ENCODE results near the gene ROR1. TPM values are rescaled to one million over a fixed set of nuclear protein-coding genes. Genes with fewer than 3 reads are reported as not detected.

Gene ROR1
- total RNA-seq, 6 experiments from 2014 or later, result 0.04 to 0.58 (median 0.37) TPM

GRCh38 chr1:63929106-63929478 lies 155.3 kb downstream of the ROR1 start:
- intact Hi-C loops (cut with DNase I), result no loop called here
- TF ChIP-seq POLR2A (IDR thresholded peaks at IDR 0.05) (no peak), CTCF (IDR thresholded peaks at IDR 0.05) (no peak)
- Histone ChIP-seq H3K4me1 (no peaks in the 10 kb centered on the region), H3K9me3 (no peaks in the 10 kb centered on the region), H3K27ac (no peak overlapping the region), H3K36me3 (no peaks in the 10 kb centered on the region), H3K27me3 (no peaks in the 10 kb centered on the region), H3K4me3 (no peak overlapping the region)
- WGBS (ENCODE audit: insufficient coverage, low coverage, low lambda C conversion rate, missing lambda C conversion rate), result 74% methylated on average over 2 of the region's 3 CpGs
- DNase-seq (no peak), ATAC-seq (no peak)

GRCh38 chr1:63931468-63931867 lies 157.7 kb downstream of the ROR1 start:
- Histone ChIP-seq H3K4me3 (no peak overlapping the region), H3K36me3 (no peaks in the 10 kb centered on the region), H3K4me1 (no peaks in the 10 kb centered on the region), H3K27me3 (no peaks in the 10 kb centered on the region), H3K27ac (no peak overlapping the region), H3K9me3 (no peaks in the 10 kb centered on the region)
- TF ChIP-seq POLR2A (IDR thresholded peaks at IDR 0.05) (no peak), CTCF (IDR thresholded peaks at IDR 0.05) (no peak)
- intact Hi-C loops (cut with DNase I), result no loop called here
- WGBS (ENCODE audit: insufficient coverage, low coverage, low lambda C conversion rate, missing lambda C conversion rate), result 57% methylated on average over 2 of the region's 2 CpGs
- DNase-seq (no peak), ATAC-seq (no peak)

- Histone ChIP-seq H3K9me3 (no peaks in the 10 kb centered on the region), H3K36me3 (no peaks in the 10 kb centered on the region), H3K4me3 (no peak overlapping the region), H3K4me1 (no peaks in the 10 kb centered on the region), H3K27me3 (no peaks in the 10 kb centered on the region), H3K27ac (no peak overlapping the region)
- no peak for DNase-seq
- ATAC-seq, result no peak
- WGBS (ENCODE audit: insufficient coverage, low coverage, low lambda C conversion rate, missing lambda C conversion rate), result 100% methylated on average over 1 of the region's 1 CpG
- intact Hi-C loops (cut with DNase I), result no loop called here
- no peak for TF ChIP-seq POLR2A (IDR thresholded peaks at IDR 0.05)
- no peak for TF ChIP-seq CTCF (IDR thresholded peaks at IDR 0.05)
Observed at GRCh38 chr1:63934697-63935096, 160.9 kb downstream of the ROR1 start.

DNA sequence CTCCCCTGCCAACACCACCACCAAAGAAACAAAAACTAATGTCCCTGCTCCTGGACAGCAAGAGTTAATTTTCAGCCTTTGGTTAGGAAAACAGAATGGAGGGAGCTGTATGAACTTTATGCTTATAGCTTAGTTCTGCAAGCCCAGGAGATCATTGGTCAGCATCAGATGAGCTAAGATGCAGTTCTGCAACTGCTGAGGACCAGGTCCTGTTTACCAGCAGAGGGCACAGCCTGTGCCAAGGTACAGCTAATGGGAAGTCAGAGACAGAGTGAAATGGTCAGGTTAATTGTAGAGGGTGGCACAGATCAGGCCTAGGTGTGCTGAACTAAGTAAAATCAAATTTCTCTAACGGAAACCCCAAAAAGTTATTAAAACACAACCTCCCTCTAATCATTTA lies 161.3 kb downstream of the ROR1 start:
- no peaks in the 10 kb centered on the region for H3K36me3 ChIP-seq
- no peak overlapping the region for H3K4me3 ChIP-seq
- H3K27me3 ChIP-seq, result no peaks in the 10 kb centered on the region
- no peak for TF ChIP-seq POLR2A (IDR thresholded peaks at IDR 0.05)
- TF ChIP-seq CTCF (IDR thresholded peaks at IDR 0.05), result peak in 3 of 4 donors; percentile 7 to 29 (median 25)
- H3K9me3 ChIP-seq, result no peaks in the 10 kb centered on the region
- intact Hi-C loops (cut with DNase I), result no loop called here
- DNase-seq, result peak in 1 of 3 donors; percentile 22
- H3K27ac ChIP-seq, result no peak overlapping the region
- H3K4me1 ChIP-seq, result no peaks in the 10 kb centered on the region
- peak in 3 of 4 donors; percentile 56 to 64 (median 63) for ATAC-seq
- 44% methylated on average over 1 of the region's 1 CpG for WGBS (ENCODE audit: insufficient coverage, low coverage, low lambda C conversion rate, missing lambda C conversion rate)

- TF ChIP-seq POLR2A (IDR thresholded peaks at IDR 0.05) (no peak), CTCF (IDR thresholded peaks at IDR 0.05) (no peak)
- intact Hi-C loops (cut with DNase I), result no loop called here
- Histone ChIP-seq H3K27ac (no peak overlapping the region), H3K4me3 (no peak overlapping the region), H3K4me1 (no peaks in the 10 kb centered on the region), H3K27me3 (no peaks in the 10 kb centered on the region), H3K9me3 (no peaks in the 10 kb centered on the region), H3K36me3 (no peaks in the 10 kb centered on the region)
- WGBS (ENCODE audit: insufficient coverage, low coverage, low lambda C conversion rate, missing lambda C conversion rate), result 0% methylated on average over 1 of the region's 1 CpG
- ATAC-seq (no peak), DNase-seq (no peak)
Observed at GRCh38 chr1:63935553-63935952, 161.7 kb downstream of the ROR1 start.

Data from right lobe of liver (tissue), 6 donors.